ENCODE data around the gene NDUFA9.
A peak's percentile ranks its signal among the peaks of the same experiment; 100 is the strongest.

Gene NDUFA9

DNA sequence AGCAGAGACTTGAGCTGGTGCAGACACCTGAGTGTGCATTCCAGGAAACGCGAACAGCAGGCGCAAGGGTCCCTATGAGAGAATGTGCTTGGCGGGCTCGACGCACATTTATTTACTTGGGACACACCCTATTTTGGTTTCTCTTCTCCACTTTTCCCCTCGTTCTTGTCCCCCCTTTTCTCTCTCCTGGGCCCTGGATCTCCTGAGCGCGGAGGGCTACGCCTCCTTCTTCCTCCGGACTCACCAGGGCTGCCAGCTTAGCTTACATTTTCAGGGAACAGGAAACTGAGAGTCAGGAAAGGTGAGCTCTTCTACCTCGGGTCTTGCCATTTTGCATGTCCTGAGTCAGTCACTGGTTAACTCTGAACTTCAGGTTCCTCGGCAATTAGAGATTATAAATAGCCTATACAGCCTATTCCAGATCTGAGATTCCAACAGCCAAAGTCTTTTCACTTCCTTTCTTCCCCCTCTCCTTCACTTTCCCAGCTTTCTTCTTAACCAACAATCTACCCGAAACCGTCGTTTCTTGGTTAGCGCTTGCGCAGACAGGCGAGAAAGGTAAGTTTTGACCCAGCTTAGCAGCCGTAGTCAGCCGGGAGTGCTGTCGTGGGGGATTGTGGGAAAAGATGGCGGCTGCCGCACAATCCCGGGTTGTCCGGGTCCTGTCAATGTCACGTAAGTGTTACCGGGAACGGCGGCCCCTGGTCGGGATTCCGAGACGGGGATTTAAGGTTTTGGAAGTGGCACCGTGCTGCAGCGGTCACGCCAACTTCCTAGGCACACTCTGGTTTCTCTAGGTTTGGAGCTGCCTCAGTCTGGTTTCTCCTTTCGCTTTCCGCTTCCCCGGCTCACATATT lies at the start of gene NDUFA9, which contains the start of gene AKAP3:
NDUFA9 (plus strand) TSS at position 614 of the 857 bp plus-strand sequence; CDS start at position 627, 13 bp downstream.
AKAP3 (minus strand) TSS at position 551 of the 857 bp plus-strand sequence. CDS start 10,855 bp downstream, outside the sequence.
- DNase-seq (ENCODE audit: low read depth) = peak; percentile 67

DNA sequence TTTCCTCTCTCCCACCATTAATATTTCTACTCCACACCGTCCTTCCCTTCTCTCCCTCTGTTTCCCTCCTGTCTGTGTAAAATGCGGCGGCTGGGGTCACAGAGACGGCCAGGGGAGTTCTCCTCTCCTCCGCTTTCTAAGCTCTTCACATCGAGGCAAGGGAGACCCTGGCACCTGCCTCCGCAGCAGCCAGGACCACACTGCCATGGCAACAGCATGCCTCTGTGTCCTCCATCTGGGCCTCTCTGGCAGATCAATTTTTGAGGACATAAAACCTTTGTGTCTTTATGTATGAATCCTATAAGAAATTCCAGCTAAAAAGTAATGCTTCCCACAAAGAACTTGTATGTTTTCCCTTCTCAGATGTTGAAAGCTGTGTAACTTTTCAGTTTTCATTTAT lies 45.5 kb upstream of the NDUFA9 start:
- no peak for DNase-seq (ENCODE audit: low read depth)

DNA sequence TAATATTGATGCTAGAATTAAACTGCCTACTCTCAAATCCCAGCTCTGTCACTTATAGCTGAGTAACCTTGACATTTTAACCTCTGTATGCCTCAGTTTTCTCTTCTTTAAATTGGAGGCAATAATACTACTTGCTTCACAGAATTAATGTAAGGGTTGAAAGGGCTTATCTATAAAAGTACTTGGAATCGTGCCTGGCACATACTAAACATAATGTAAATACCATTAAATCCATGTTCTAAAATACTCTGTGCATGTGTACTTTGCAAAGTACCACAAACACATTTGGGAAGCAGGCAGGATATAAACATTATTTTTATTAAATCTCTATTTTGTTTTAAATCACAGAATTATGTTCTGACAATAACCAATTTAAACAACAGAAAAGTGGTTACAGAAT lies 45.0 kb upstream of the NDUFA9 start:
- no peak for DNase-seq (ENCODE audit: low read depth)

DNA sequence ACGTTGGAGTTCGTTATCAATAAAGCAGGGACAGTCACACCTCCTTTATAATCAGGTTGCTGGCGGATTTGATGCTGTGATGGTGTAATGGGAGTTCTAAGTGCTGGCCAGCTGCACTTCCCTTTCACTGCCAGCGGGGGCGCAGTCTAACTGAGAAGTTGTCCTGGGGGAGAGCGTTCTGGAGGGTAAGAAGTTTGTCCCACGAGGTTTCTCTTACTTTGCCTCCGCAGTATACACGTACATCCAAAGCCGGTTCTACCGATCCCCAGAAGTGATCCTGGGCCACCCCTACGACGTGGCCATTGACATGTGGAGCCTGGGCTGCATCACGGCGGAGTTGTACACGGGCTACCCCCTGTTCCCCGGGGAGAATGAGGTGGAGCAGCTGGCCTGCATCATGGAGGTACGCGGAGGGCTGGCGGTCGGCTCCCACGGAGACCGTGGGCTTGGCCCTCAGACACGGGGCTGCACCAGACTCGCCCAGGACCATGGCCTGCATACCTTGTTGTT lies 44.2 kb upstream of the NDUFA9 start:
- DNase-seq (ENCODE audit: low read depth) = peak; percentile 62

DNA sequence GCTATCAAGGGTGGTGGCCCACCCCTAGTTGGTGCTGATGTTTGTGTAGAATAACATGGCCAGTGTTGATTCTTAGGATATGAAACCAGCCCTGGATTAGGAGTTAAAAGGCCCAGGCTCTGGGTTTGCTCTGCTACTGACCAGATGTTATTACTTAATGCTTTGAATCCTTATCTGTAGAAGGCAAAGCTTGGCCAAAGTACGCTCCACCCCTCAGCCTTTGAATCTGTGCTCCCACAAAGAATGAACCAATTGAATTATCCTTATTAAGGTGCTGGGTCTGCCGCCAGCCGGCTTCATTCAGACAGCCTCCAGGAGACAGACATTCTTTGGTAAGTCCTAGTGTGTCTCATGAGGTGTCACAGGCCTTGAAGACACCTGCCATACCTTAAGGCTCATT lies 41.9 kb upstream of the NDUFA9 start:
- no peak for DNase-seq (ENCODE audit: low read depth)

DNA sequence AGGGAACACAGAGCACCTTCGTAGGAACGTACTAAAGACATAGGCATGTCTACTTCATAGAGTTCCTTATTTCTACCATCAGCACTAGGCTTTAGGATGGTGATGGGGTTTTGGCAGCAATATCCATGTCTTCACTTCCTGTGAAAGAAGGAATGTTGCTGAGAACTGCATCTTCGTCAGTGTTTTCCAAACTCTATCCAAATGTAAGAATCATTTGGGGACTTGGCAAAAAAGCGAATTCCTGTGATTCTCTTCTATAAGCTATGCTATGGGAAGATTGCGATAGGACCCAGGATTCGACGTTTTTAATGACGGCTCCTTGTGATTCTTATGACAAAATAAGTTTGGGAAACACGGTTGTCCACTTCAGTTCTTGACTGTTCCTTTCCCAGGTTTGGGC lies 39.8 kb upstream of the NDUFA9 start:
- no peak for DNase-seq (ENCODE audit: low read depth)

DNA sequence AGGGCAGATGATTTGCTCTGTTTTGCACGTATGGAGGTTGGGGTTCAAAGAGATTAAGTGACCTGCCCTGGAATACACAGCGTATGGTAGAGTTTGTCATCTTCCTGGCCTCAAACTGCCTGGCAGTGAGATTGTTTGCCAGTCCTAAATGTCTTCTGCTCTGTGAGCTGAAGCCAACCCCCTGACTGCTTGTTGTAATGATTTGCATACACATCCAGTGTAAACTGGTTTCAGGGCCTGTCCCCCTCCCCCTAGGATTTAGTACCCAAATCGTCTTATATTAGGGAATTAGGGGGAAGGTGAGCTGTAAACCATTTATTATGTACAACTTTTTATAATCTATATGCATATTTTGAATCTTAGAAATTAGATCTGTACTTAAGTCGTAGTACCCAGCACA lies 38.4 kb upstream of the NDUFA9 start:
- DNase-seq (ENCODE audit: low read depth) = no peak

DNA sequence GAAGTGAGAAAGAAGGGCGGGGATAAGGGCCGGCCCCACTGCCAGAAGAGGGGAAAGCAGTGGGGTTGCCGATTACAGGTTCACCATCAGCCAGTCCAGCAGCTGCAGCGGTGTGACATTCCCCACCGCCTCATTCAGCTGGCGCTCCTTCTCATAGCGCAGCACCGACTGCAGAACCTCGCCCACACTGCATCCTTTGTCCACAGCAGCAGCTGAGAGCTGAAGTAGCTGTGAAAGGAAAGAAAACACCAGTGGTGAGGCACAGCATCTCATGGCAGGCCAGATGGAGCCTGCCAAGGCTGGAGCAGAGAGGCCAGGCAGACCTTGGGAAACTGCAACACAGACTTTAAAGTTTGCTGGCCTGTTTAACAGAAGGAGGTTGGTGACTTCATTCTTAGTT lies 33.2 kb upstream of the NDUFA9 start:
- no peak for DNase-seq (ENCODE audit: low read depth)

DNA sequence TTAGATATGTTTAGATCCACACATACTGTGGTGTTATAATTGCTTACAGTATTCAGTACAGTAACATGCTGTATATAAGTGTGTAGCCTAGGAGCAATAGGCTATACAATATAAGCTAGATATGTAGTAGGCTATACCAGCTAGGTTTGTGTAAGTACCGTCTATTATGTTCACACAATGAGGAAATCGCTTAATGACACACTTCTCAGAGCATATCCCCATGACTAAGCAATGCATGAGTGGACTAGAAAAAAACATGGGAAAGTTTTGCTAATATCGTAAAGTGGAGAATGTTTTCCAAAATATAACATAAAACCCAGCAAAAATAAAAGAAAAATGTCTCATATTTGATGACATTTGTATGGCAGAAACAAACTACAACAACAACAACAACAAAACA lies 27.4 kb upstream of the NDUFA9 start:
- DNase-seq (ENCODE audit: low read depth) = no peak

DNA sequence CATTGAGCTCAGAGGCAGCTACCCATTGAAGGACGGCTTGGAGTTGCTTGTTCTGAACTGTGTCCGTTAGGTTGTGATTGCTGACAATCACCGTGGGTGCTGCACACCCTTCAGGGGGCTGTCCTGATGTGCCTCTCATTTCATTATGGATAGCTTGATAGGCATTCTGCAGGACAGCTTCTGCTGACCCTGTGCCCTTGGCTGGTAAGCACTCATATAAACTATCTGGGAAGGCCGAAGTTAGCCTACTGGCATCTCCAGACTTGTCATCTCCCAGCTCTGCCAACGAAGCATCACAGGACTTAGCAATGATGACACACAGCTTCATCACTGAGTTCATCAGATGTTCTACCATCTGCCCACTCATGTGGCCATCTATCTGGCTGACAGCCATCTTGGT lies 22.4 kb upstream of the NDUFA9 start:
- DNase-seq (ENCODE audit: low read depth) = no peak

DNA sequence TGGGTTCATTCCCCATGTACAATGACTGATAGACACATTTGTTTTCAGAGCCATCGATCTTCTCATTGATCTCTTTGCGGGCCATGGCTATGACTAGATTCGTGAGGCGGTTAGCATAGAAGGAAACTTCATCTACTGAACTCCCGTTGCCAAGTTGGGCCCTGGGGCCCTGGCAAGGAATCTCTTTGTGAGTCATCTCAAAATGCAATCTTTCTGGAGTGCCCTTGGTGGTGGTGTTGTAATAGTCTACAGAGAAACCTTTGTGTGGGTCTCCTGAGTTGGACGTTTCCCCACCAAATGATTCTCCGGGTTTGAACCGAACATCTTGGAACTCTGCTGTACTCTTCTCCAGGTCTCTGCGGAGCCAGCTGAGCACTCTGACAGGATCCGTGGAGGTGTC lies 20.5 kb upstream of the NDUFA9 start:
- DNase-seq (ENCODE audit: low read depth) = no peak

DNA sequence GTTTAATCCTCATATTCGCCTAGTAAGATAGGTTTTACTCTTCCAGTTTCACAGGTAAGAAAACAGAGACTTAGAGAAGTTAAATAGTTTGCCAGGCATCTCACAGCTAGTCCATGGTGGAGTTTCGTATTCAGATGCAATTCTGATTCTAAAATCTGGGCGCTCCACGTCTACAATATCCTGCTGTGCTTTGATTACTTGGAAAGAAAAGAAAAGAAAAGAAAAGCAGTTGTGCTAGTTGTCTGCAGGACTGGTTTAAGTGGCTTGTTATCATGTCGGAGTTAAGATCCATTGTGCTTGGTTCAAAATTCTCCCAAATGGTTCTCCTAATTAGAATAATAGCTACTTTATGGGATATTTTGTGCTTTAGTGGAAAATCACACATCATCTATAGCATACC lies 18.7 kb upstream of the NDUFA9 start:
- DNase-seq (ENCODE audit: low read depth) = no peak

DNA sequence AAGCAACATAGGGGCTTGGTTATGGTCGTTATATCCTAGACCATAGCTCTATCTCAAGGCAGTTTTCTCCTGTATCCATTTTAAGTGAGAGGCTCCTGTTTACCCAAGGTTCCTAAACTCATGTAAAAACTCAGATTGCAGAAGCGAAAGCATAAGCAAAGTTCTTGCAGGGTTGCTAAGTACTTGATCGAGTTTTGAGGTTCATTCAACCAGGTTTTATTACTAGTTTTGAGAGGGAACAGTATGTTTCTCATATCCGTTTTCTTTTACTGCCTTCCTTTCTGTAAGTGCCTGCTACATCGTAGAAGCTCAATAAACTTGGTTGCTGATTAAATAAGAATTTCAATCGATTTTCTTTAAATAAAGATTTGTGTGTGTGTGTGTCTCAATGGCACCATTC lies 5.2 kb upstream of the NDUFA9 start:
- no peak for DNase-seq (ENCODE audit: low read depth)

DNA sequence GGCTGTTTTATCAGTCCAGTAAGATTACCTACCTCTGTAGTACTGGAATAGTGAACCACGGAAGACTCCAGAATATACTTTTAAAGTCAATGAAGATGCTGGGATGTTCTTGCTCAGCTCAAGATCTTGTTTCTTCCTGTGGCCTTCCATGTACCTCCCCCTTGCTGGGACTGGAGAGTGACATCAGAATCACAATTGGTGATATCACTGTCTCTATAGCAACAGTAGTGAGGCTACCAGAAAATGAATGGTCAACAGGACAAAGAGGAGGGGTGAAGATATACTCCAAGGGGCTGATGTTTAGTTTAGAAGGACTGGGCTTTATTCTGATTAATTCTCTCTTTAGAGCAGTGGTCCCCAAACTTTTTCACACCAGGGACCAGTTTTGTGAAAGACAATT lies 3.9 kb upstream of the NDUFA9 start:
- no peak for DNase-seq (ENCODE audit: low read depth)

DNA sequence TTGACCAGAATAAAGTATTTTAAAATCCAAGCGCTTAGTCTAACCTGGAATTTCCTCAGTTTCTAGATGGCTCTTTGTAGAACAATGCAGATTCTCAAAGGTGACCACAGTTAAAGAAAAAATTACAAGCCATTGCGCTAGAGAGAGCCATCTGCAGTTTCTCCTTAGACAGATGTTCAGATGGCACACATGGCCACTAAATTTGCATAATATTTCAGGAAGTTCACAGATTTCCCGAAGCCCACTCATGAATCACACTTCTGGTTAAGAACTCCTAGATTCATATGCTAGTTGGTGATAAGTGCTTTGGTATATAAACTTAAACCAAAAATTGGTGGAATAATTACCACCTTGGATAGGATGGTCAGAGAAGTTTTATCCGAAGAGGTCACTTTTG lies 812 bp upstream of the NDUFA9 start:
- DNase-seq (ENCODE audit: low read depth) = no peak

DNA sequence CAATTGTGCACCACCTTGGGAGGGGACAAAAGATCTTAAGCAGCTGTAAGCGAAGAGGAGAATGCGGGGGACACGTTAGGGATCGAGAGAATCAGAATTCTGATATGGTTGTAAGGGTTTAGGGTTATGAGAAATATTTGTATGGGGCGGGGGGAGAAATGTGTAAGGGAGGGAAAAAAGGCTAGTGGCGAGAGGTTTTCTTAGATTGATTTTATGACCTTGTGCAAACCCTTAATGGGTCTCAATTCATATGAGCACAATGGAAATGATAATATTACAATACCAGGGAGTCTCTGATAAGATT lies 396 bp downstream of the NDUFA9 start:
- no peak for DNase-seq (ENCODE audit: low read depth)

DNA sequence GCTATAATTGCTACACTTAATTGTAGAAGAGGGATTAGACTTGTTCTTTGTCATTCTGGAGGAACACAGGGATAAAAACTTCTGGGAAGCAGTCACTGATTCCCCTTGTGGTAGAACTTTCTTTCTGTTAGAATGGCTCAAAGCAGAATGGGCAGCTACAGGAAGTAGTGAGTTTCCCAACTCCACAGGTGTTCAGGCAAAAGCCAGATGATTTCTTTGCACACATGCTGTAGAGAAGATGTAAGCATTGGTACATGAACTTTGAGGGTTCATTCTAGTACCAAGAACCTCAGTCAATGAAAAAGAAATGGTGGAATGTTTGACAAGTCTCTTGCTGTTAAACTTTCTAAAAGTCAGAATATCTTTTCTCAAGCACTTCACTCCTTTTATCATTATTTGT lies 4.3 kb downstream of the NDUFA9 start:
- no peak for DNase-seq (ENCODE audit: low read depth)

DNA sequence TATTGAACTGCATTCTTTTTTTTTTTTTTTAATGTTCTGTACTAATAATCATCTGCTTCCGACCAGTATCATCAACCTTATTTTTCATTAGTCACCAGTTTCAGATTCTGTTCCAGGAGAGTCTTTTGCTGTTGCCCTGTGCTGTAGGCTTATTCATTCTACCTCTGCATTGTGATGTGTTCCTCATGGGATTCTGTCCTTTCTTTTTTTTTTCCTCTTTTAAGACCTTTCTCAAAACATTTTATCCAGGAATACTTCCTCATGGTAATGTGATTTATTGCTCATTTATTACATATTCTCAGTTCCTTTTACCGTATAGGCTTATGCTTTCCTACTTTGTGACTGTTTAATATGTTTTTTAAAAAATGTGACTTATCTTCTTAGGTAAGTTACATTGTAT lies 4.8 kb downstream of the NDUFA9 start:
- no peak for DNase-seq (ENCODE audit: low read depth)

DNA sequence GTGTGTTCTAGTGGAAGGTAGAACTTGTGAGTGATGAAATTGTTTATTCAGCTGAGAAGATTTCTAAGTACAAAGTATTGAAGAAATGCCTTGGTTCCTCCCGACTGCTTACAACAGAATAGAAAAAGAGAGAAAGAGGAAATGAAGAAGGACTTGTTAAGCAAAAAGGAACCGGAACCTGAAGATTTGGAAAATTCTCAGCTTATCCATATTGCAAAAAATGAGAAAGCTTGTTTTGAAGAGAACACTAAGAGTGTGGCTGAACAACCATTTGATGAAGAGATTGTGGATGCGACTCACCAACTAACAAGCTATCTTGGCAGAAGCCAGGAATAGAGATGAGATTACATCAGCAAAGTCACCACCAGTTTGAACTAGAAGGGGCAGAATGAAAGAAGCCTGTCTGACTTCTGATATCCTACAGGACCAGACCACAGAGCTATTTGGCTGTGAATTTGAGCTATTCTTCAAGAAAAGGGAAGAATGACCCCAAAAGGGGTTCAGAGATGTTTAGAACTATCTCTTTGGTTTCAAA lies 15.1 kb downstream of the NDUFA9 start:
- no peak for DNase-seq (ENCODE audit: low read depth)

DNA sequence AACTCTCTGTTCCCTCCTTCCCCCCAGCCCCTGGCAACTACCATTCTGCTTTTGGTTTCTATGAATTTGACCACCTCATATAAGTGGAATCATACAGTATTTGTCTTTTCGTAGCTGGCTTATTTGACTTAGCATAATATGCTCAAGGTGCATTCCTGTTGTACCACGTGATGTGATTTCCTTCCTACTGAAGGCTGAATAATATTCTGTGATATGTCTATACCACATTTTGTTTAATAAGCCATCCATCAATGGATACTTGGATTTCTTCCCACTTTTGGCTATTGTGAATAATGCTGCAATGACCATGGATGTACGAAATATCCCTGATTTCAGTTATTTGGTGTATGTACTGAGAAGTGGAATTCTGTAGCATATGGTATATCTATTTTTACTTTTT lies 16.3 kb downstream of the NDUFA9 start:
- DNase-seq (ENCODE audit: low read depth) = no peak

DNA sequence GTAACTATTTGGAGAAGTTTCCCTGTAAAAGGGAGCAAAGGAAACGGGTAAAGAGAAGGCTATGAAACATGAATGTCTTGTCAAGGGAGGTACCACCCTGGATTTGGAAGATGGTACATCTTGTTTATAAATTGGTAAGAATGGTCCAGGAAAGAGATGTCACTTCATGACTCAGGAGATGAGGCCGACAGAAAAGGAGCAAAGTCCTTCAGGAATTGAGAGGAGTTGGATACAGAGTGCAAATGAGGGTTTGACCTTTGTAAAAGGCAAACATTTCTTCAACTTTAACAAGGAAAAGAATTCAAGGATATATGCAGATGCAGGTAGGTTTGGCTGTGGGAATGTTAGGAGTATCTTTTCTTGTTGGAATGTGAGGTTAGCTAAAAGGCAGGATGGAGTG lies 30.8 kb downstream of the NDUFA9 start:
- DNase-seq (ENCODE audit: low read depth) = no peak

DNA sequence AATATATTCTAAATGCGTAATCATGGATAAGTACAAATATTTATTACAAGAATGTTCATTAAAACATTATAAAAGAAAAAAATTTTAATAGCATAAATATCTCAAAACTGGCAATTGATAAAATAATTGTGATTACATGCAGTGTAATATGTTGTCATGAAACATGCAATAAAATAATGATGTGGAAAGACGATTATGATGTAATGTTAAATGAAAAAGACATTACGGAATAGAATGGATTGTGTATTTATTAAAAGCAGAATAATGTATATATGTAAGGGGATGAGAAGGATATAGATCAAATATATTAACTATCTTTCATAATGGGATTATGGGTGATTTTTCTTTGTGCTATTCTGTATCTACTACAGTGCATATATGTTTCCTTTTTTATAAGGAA lies 32.8 kb downstream of the NDUFA9 start:
- no peak for DNase-seq (ENCODE audit: low read depth)

DNA sequence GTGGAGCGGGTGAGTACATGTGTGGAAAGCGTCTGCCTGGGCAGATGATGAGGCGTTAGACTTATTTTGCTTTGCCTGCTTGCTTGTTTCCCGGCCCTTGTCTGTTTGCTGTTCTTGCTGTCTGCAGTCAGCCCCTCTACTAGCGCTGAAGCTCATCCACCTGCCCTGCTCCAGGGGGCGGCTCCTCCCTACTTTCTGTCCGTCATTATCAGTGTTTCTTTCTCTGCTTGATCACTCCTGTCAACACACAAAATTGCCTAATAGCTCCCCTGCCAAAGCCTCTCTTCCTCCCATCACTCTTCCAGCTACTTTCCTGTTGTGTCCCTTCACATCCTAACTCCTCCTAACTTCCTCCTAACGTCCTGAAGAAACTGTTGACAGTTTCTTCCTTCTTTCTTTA lies 36.4 kb downstream of the NDUFA9 start:
- no peak for DNase-seq (ENCODE audit: low read depth)

DNA sequence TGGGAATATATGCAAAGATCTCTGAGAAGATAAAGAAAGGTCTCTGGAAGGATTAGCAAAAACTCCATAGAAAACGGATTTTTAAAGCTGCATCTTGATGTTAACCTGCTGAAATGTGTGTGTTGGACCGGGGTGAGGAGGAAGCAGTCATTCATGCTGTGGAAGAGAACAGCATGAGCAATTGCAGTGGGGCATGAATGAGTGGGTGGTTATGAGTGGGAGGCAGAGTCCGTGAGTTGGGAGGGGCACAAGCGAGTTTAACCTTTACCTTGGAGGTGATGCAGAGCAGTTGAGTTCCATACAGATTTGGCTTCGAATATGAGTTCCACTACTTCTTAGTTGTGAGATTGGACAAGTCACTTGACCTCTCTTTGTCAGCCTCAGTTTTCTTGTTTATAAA lies 41.8 kb downstream of the NDUFA9 start:
- DNase-seq (ENCODE audit: low read depth) = no peak
